Measurements from ENCODE around the gene ASXL3. TPM values are rescaled to one million over a fixed set of nuclear protein-coding genes. Genes with fewer than 3 reads are reported as not detected.

The ASXL3 gene
- total and polyA plus RNA-seq, 9 of the 15 experiments (the other 6 are each of a cell fraction or from before 2014, with no cell fraction given) = not detected

DNA sequence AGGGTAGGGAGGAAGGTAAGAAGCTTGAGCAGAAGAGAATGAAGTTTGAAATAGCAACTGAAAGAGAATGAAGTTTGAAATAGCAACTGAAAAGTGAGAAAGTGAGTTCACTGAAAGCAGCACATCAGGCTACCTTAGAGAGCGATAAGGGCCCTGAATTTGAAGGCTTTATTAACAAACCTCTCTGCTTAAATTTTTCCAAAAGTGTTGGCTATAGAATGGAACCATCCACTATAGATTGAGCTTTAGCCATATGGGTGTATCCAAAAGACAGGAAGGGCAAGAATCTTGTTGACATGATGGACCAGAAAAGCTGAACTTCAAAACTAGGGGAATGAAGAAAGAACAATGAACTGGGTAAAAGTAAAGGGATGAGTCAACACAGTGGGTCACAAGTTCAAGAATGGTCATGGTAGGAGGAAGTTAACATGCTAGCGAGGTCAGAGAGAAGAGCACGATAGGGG is 122.5 kb downstream of the ASXL3 start:
- WGBS (ENCODE audit: insufficient coverage, low coverage, missing lambda C conversion rate) = 0% methylated on average over 3 of the region's 3 CpGs
- Histone ChIP-seq H2AFZ (ENCODE audit: low read depth, low read length) (no peak overlapping the region), H4K20me1 (replicated peaks; ENCODE audit: control insufficient read depth, insufficient read depth, low read length) (no peaks in the 10 kb centered on the region), H3K4me1 (replicated peaks in 1 of 2; ENCODE audit: control insufficient read depth in 2 of 2, insufficient read depth in 2 of 2, low read length in 2 of 2) (no peaks in the 10 kb centered on the region), H3K9ac (ENCODE audit: insufficient read depth in 1 of 2, low read depth in 2 of 2, low read length in 2 of 2) (no peak overlapping the region), H3K4me2 (ENCODE audit: insufficient read depth, low read length) (no peak overlapping the region), H3K27me3 (ENCODE audit: control insufficient read depth in 2 of 2, insufficient read depth in 2 of 2, low read length in 2 of 2) (no peaks in the 10 kb centered on the region), H3K9me1 (ENCODE audit: control insufficient read depth, insufficient read depth, low read length) (no peaks in the 10 kb centered on the region), H3K4me3 (no peak overlapping the region), H3K36me3 (ENCODE audit: control insufficient read depth, insufficient read depth, low read length) (no peaks in the 10 kb centered on the region), H3K9me3 (replicated peaks; ENCODE audit: control insufficient read depth, insufficient read depth, low read depth, low read length) (no peaks in the 10 kb centered on the region), H3K27ac (ENCODE audit: extremely low read depth, low read depth, low read length) (no peak overlapping the region), H3K79me2 (ENCODE audit: control insufficient read depth, insufficient read depth, low read length) (no peaks in the 10 kb centered on the region)
- FAIRE-seq (no peak), DNase-seq (ENCODE audit: extremely low read depth in 1 of 4, low spot score in 3 of 4) (no peak), ATAC-seq (no peak)
- intact Hi-C loops (cut with micrococcal nuclease) (no loop called here), in situ Hi-C loops (cut with MboI) (no loop called here)
- ChIA-PET POLR2A (interaction anchor here (0.7 kb wide), 1 partner anchor 932 kb away, joined by 3 read pairs; no protein-coding TSS in a partner anchor), CTCF (ENCODE audit: low intra/inter-chr PET ratio) (no interaction called here)
- BruUV-seq (replicated peaks) = no TSS peak
- TF ChIP-seq CCNT2 (IDR thresholded peaks at IDR 0.05; ENCODE audit: borderline replicate concordance, extremely low read depth, insufficient read length, low read depth, low read length) (no peak), GATAD2B (IDR thresholded peaks at IDR 0.05; ENCODE audit: borderline replicate concordance) (no peak), ZNF23 (CRISPR knock-in tag; IDR thresholded peaks at IDR 0.05) (no peak), ZNF324 (CRISPR knock-in tag; IDR thresholded peaks at IDR 0.05) (no peak), BRD4 (IDR thresholded peaks at IDR 0.05) (no peak), EP300 (IDR thresholded peaks at IDR 0.05; ENCODE audit: low read length) (no peak)
- TF ChIP-seq, protein P1, sequence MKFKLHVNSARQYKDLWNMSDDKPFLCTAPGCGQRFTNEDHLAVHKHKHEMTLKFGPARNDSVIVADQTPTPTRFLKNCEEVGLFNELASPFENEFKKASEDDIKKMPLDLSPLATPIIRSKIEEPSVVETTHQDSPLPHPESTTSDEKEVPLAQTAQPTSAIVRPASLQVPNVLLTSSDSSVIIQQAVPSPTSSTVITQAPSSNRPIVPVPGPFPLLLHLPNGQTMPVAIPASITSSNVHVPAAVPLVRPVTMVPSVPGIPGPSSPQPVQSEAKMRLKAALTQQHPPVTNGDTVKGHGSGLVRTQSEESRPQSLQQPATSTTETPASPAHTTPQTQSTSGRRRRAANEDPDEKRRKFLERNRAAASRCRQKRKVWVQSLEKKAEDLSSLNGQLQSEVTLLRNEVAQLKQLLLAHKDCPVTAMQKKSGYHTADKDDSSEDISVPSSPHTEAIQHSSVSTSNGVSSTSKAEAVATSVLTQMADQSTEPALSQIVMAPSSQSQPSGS (CRISPR knock-in tag; IDR thresholded peaks at IDR 0.05) = no peak

Measured in K562 (cell line).